Panc1 (cell line): ENCODE data around the gene SIGLEC11. TPM values are rescaled to one million over a fixed set of nuclear protein-coding genes. Genes with fewer than 3 reads are reported as not detected.

Experiments used
- ATAC-seq: fragments of 200-7000 bp; cut with Tn5 transposase; 2 replicates; pipeline ENCODE4 v1.9.1; 2020; ENCODE audit warnings: mild to moderate bottlenecking, moderate library complexity
- BruUV-seq: library from RNA; stranded (reverse); fragments of 400-500 nt; replicated peaks from 2 replicates; lab custom pipeline; 2021; lab: Mats Ljungman, UMichigan
- CTCF ChIA-PET: fragments of 300-600 bp; sonication (Branson Sonifier 250); formaldehyde crosslinking; loops from one replicate; lab custom pipeline; 2022; ENCODE audit warnings: antibody characterized with exemption; lab: Charles Lee
- POLR2A ChIA-PET: fragments of 300-600 bp; sonication (Branson Sonifier 250); formaldehyde crosslinking; loops from one replicate; lab custom pipeline; 2022; ENCODE audit warnings: antibody characterized with exemption; lab: Charles Lee
- DNase-seq: peaks from one replicate; pipeline ENCODE4 v3.0.0-alpha.2; 2010; ENCODE audit warnings: low read depth, low spot score
- H3K27ac ChIP-seq: 2 replicates; pipeline ENCODE4 v1.5.1; 2011; ENCODE audit warnings: mild to moderate bottlenecking, low read length, inconsistent platforms
- H3K27me3 ChIP-seq: fragments of 200-500 bp; sonication (Bioruptor generic); 2 replicates; pipeline ENCODE4 v1.6.0; 2014; ENCODE audit warnings: low read length, inconsistent platforms; ENCODE audit not compliant: control insufficient read depth, insufficient read depth
- H3K36me3 ChIP-seq: fragments of 200-500 bp; sonication (Bioruptor generic); 2 replicates; pipeline ENCODE4 v1.5.1; 2014; ENCODE audit warnings: inconsistent platforms, mild to moderate bottlenecking, low read length, moderate library complexity; ENCODE audit not compliant: control insufficient read depth, insufficient read depth
- H3K4me1 ChIP-seq: 2 replicates; pipeline ENCODE4 v1.5.1; 2011; ENCODE audit warnings: inconsistent platforms, mild to moderate bottlenecking, low read length, moderate library complexity; ENCODE audit not compliant: control insufficient read depth, insufficient read depth
- H3K4me3 ChIP-seq, 2 experiments: 2 replicates each; pipeline ENCODE4 v1.5.1; 2011 to 2012; ENCODE audit warnings: low read depth in 2 of 2, low read length in 2 of 2, mild to moderate bottlenecking in 2 of 2, inconsistent platforms in 1 of 2, moderate library complexity in 1 of 2
- H3K9me3 ChIP-seq: fragments of 200-500 bp; sonication (Bioruptor generic); 2 replicates; pipeline ENCODE4 v1.5.1; 2014; ENCODE audit warnings: low read depth, mild to moderate bottlenecking, inconsistent platforms, low read length, moderate library complexity; ENCODE audit not compliant: control insufficient read depth, insufficient read depth
- CTCF ChIP-seq: fragments of 450-650 bp; IDR thresholded peaks from 2 replicates; pipeline ENCODE4 v1.5.1; 2017; ENCODE audit warnings: mild to moderate bottlenecking
- POLR2AphosphoS5 ChIP-seq: IDR thresholded peaks from 2 replicates; pipeline ENCODE4 v1.6.1; 2012; ENCODE audit warnings: mild to moderate bottlenecking, low read depth, low read length, moderate library complexity
- REST ChIP-seq, 2 experiments: IDR thresholded peaks; 2 replicates each; pipeline ENCODE4 v1.6.1; 2011 to 2012; ENCODE audit warnings: low read depth in 2 of 2, control low read depth in 1 of 2, low read length in 1 of 2, mild to moderate bottlenecking in 1 of 2, moderate library complexity in 1 of 2; ENCODE audit not compliant: insufficient read depth in 1 of 2
- SIN3A ChIP-seq: IDR thresholded peaks from 2 replicates; pipeline ENCODE4 v1.6.1; 2012; ENCODE audit warnings: low read depth, mild to moderate bottlenecking, low read length, moderate library complexity, borderline replicate concordance; ENCODE audit not compliant: insufficient read depth
- TCF7L2 ChIP-seq: IDR thresholded peaks from 2 replicates; pipeline ENCODE4 v1.6.1; 2011; ENCODE audit warnings: mild to moderate bottlenecking, low read depth, low read length, inconsistent platforms
- in situ Hi-C: cut with HindIII; loops from 2 replicates; pipeline ENCODE4 v1.10.0; 2016; ENCODE audit warnings: low sequenced_read_pairs, low pct_unique_long_range_greater_than_20kb
- intact Hi-C: fragments of 100-400 bp; cut with micrococcal nuclease; formaldehyde crosslinking; loops from one replicate; pipeline ENCODE4 v1.10.0; 2022; ENCODE audit not compliant: unreplicated experiment
- total RNA-seq: library from RNA; stranded (reverse); gene quantifications from one replicate; pipeline ENCODE4 v1.2.1, GENCODE V29; 2021; ENCODE audit not compliant: unreplicated experiment

The SIGLEC11 gene
- total RNA-seq, 1 experiment from 2014 or later: not detected

DNA sequence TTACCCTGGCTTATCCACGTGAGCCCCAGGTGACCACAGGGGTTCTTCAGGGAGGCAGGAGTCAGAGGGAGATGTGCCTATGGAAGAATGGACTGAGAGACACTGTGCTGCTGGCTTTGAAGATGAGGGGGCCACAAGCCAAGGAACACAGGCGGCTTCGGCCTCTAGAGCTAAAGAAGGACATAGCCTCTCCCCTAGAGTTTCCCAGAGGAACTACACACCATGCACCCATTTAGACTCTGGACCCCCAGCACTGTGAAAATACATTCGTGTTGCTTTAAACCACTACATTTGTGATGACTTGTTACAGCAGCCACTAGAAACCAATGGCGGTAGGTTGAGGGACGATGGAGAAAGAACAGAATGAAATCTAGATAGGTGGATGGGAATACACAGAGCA, 45.7 kb downstream of the SIGLEC11 start:
- no peaks in the 10 kb centered on the region for H3K27me3 ChIP-seq
- intact Hi-C loops: no loop called here
- DNase-seq (no peak), ATAC-seq (no peak)
- ChIA-PET CTCF (no interaction called here), POLR2A (no interaction called here)
- BruUV-seq: no TSS peak
- H3K4me1 ChIP-seq: no peaks in the 10 kb centered on the region
- H3K4me3 ChIP-seq: no peak overlapping the region
- no peak overlapping the region for H3K27ac ChIP-seq
- no peaks in the 10 kb centered on the region for H3K36me3 ChIP-seq
- in situ Hi-C loops: no loop called here
- TF ChIP-seq REST (IDR thresholded peaks at IDR 0.05; ENCODE audit: insufficient read depth in 1 of 2, low read depth in 2 of 2, low read length in 1 of 2): no peak
- TF ChIP-seq CTCF: no peak
- TF ChIP-seq SIN3A: no peak
- no peak for TF ChIP-seq POLR2AphosphoS5
- no peak for TF ChIP-seq TCF7L2
- H3K9me3 ChIP-seq: no peaks in the 10 kb centered on the region

GRCh38 chr19:49913720-49914119, 47.3 kb downstream of the SIGLEC11 start:
- ATAC-seq (no peak), DNase-seq (no peak)
- Histone ChIP-seq H3K9me3 (no peaks in the 10 kb centered on the region), H3K36me3 (no peaks in the 10 kb centered on the region; the same call in 1 of the 2 replicates), H3K4me3 (no peak overlapping the region), H3K4me1 (no peaks in the 10 kb centered on the region), H3K27ac (no peak overlapping the region), H3K27me3 (no peaks in the 10 kb centered on the region)
- intact Hi-C loops: no loop called here
- BruUV-seq: no TSS peak
- ChIA-PET POLR2A (no interaction called here), CTCF (no interaction called here)
- no peak for TF ChIP-seq REST (IDR thresholded peaks at IDR 0.05; ENCODE audit: insufficient read depth in 1 of 2, low read depth in 2 of 2, low read length in 1 of 2)
- no peak for TF ChIP-seq SIN3A
- no peak for TF ChIP-seq POLR2AphosphoS5
- no peak for TF ChIP-seq CTCF
- no peak for TF ChIP-seq TCF7L2
- in situ Hi-C loops: no loop called here
